ENCODE data around the gene KMT2C.

KMT2C gene

GRCh38 chr7:152180587-152180986 lies 255.2 kb downstream of the KMT2C start:
- DNase-seq = no peak

GRCh38 chr7:152180048-152180447 lies 255.8 kb downstream of the KMT2C start:
- DNase-seq = no peak

GRCh38 chr7:152178405-152179058 lies 257.3 kb downstream of the KMT2C start:
- DNase-seq = no peak

DNA sequence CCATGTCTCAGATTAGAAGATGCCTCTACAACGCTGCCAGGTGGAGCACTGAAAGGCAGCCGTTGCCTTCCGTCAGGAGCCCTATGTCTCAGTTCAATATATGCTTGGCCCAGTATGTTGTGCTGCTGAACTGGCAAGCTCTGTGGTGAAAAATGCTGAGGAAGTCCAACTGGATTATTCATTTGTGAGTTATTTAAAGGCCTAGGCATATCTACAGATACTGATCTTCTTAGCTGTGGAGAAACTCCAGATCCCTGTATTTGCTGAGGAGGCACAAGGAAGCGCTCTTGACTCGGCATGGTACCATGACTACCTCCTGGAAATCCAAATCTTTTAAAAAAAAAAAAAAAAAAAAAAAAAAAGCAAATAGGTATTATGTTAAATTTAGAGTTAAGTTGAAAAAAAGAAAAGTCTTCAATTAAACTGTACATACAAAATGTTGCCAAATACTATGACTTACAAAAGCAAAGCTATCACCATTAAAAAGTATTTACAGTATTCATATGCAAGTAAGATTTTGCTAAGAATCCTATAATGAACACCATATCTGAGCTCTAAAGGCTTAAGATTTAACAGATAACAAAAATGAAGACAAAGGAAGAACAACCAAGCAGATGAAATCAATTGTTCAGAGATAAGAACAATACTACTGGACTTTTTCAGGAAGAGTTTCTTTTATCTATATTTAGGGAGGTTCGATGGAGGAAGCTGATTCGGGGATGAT lies 258.0 kb downstream of the KMT2C start:
- no peak for DNase-seq

DNA sequence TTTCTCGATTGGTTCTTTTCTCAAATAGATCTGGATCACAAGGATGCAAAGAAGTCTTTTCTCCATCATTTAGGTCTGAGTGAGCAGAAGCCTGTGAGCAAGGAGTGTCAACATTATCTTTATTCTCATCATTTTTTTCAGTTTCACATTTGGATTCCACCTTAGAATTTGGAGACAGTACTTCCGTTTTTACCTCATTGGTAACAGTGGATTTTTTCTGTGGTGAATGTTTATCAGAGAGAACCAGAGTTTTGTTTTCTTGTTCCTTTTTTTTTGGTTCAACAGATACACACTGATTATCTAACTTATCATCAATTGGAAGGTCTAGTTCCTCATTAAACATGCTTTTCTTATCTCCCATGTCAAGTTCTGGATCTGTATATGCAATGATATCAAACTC lies 259.0 kb downstream of the KMT2C start:
- DNase-seq = no peak

DNA sequence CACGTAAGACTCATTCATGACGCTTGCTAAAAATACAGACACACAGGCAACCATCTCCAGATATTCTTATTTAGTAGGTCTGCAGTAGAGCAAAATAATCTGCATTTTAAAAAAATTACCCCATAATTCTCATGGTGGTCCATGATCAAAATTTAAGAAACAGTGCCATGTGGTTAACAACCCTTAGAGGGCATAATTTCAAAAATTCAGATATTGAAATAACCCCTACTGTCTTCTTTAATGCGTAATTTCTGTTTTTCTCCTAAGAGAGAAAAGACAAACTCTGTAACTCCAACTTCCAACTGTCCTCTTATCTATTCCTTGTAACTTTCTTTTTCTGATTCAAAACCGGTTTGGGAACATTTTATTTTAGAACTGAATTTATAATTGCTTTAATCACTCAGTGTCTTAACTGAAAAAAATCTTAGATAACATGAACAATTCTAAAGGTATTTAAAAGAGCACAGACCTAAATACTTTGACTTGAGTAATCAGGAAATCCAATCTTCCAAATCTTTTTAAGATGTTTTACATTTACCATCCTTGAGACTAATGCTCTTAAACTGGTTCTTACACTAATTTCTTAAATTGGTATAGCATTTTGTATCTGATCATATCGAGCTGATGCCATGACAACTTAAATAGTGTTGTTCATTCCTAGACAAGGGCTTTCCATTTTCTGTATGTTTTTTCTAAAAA lies 262.3 kb downstream of the KMT2C start:
- DNase-seq = no peak

DNA sequence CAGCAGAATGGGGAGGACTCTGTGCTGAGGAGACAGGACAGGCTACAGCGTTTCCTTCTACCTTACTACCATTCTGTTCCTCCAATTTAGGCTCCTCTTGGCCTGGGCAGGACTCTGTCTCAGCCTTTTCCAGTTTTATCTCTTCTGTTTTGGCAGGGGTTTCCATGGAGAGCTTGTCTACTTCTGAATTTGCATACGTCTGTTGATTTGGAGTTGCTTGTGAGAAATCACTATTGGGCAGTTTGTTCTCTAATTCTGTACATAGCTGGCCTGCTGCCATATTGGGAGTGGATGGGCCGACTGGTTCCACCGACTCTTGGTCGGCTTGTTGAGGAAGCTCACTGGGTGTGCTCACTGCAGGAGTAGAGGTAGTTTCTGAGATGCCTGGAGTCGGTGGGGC lies 273.5 kb downstream of the KMT2C start:
- no peak for DNase-seq

DNA sequence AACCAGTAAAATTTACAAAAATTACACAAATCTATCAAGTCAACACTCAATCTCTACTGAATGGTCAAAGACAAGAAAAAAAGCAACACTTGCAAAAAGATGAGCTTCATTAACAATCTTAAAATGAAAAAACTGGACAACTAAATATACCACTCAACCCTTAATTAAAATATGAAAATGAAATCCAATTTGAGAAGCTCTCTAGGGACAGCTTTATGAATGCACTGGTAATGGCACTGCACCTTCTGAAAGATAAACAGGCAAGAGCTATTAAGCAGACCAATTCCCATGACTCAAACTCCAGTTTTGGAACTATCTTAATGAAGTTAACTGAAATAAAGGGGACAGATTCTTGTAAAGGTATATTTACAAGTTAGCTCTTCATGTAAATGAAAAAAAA lies 274.6 kb downstream of the KMT2C start:
- no peak for DNase-seq

DNA sequence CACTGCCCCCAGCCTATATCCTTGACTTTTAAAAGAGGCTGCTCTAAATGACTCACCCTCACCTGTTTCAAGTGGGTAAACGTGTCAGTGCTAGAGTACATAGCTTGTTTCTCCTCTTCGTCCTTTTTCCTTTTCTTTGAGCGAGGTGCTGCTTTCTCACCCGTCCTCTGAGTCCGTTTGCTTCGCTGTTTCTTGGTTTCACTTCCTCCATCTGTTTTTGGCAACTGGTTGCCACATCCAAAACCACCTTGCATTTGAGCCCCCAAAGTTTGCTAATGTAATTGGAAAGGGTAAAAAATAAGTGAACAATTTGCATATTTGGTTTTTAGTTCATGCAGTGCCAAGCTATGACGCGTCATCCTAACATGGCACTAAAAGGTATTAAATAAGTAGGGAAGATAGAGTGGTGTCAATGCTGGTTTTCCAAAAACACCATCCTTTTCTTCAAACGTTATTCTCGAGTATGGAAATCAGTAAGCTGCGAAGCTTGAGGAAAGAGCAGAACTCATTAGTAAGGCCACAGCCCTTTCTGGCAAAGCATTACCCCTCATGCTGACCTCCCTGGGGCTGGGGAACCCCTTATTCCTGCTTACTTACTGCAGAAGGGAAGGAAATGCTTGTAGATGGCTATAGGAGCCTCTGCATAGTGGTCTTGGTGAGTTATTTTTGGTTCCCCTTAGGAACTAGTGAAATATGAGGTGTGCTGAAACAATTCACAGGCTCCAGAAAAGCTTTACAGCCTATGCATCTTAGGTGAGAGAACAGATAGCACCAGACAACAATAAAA lies 276.8 kb downstream of the KMT2C start:
- DNase-seq = no peak

- DNase-seq = no peak
These were observed 283.5 kb downstream of the KMT2C start for GRCh38 chr7:152152267-152152666.

DNA sequence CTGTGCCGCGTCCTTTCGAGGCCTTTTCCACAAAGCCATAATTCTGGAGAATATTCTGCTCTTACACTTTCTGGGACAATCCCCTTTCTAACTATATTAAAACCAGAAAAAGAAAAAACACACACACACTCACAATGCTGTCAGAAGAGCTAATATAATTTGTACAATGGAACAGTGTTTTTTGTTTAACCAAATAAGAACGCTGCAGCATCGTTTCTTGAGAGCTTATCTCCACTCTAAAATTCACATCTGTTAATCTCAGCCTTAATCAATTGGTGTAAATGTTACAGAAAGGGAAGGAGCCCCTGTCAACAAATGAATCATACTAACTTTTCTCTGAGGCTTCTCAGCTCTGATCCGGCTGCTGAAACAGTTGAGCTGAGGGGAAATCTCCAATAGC lies 286.4 kb downstream of the KMT2C start:
- DNase-seq = no peak

GRCh38 chr7:152148706-152149105 lies 287.1 kb downstream of the KMT2C start:
- no peak for DNase-seq

DNA sequence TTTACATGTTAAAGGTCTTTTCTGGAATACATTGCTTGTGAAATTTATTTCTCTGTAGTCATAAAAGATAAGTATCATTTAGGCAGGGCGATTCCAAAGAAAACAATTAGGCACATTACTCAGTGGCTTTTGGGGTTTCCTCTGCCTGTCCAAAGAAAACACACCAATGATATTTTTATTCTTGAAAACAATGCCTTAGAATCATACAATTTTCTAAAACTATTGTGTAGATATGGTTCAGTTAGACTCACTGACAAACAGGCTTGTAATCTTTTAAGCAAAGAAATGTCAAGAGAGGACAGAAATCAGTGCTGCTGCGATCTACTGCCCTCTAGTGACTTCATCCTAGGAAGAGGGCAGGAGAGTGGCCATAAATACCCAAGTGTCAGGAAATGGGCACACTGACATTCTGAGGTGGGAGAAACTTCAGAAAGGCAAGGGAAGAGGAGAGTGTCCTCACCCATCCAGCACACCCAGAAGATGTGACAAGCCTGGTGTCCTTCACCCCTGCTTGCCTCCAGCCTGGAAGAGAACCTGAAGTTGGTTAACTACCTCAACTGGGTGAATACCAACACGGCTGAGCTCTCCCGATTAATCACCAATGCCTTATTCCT lies 289.8 kb downstream of the KMT2C start:
- no peak for DNase-seq

- DNase-seq = no peak
These were observed 291.1 kb downstream of the KMT2C start for GRCh38 chr7:152144557-152145245.

DNA sequence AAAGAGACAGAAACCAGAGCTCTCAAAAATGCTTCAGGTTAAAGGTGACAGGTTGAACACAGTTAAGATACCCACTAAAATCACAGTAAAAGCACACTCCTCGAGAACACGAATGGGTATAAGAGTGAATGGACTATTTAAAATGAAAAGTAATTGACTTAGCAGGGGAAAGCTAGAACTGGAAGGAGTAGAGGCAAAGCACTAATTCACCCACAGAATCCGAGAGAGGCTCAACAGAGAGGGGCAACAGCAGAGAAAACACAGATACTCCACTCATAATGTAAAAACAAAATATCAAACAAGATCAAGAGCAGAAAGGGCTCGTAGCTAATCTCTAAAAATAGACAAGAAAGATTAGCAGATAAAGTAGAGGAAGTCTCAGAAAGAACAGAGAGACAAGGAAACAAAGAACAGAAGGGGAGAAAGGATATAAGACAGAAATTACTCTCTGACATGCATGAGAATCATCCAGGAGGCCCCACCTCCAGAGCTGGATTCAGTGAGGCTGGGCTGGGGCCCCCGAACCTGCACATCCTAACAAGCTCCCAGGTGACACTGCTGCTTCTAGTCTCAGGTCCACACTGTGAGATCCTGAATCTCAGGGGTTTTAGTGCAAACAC lies 292.7 kb downstream of the KMT2C start:
- DNase-seq = no peak

- DNase-seq = no peak
These were observed 295.2 kb downstream of the KMT2C start for GRCh38 chr7:152140560-152140959.

GRCh38 chr7:152140067-152140466 lies 295.7 kb downstream of the KMT2C start:
- no peak for DNase-seq

DNA sequence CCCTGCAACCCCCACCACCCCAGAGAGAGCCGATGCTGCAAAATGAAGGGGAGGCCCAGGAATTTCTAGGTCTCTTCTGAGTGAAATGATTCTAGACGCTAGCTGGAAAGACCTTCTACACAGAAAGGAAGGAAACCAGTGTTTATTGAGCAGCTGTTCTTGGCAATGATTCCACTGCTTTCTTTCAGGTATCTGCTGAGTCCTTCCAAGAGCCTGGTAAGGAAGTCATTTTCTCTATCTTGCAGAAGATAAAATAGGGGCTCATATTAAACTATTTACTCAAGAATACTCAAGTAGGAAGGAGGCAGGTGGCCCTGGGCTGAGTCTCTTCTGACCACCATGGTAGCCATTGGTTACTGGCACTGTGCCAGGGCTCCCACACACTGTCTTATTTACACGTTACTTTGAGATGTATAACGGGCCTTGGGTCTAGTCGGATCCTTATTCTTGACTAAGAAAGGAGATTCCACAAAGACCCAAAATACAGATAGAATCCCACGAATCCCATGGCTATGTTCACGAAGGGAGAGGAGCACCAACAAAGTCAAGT lies 298.3 kb downstream of the KMT2C start:
- DNase-seq = no peak

DNA sequence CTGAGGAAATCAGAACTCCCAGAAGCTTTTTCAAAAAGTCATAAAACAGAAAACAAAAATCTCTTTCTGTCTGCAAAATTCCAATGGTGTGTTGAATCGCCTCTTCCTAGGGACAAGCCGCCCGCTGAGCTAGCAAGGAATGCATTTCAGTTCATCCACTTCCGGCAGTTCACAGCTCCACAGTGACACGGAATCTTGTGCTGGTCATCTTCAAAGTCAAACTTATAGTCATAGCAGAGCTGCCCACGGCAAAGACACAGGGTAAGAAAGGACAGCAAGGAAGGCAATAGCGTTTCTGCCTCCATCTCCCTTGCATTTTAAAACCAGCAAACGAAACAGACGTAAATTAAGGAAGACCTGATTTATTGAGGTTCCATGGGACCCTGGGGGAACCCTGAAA lies 299.1 kb downstream of the KMT2C start:
- DNase-seq = no peak

DNA sequence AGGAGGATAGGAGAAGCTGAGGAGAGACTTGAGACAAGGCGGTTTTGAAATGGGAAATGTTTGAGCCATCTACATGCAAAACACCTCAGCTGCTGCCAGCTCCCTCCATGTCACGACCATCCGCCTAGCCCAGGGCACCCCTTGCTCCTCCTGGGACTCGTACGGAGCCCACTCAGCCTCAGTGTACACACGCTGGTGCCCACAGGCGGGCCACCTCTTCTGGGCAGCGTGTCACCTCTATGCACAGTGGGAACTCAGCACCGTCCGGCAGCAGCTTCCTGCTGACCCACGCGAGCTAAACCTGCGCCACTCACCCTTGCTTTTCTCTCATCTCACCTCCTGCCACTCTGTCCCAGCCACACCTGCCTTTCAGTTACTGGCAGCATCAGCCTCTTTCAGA lies 302.0 kb downstream of the KMT2C start:
- no peak for DNase-seq

DNA sequence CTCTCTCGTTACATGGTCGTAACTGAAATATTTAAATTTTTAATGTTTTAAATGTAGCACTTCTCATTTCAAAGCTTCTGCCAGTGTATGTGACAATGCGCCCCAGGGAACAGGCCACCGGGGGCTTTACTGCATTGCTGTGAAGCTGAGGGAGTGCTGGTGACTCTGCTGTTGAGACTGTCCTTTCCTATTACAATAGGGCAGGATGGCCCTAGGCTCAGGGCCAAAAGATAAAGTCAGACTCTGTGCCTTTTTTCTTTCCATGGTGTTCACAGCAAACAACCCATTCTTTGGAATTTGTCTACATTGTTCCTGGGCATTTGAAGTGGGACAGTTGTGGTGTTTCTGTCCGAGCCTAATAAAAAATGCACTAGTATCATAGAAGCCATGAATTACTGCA lies 303.0 kb downstream of the KMT2C start:
- no peak for DNase-seq

Data from femur (tissue), 1 donor.